ENCODE data around the gene WBP11.
A peak's percentile ranks its signal among the peaks of the same experiment; 100 is the strongest.

Gene WBP11

DNA sequence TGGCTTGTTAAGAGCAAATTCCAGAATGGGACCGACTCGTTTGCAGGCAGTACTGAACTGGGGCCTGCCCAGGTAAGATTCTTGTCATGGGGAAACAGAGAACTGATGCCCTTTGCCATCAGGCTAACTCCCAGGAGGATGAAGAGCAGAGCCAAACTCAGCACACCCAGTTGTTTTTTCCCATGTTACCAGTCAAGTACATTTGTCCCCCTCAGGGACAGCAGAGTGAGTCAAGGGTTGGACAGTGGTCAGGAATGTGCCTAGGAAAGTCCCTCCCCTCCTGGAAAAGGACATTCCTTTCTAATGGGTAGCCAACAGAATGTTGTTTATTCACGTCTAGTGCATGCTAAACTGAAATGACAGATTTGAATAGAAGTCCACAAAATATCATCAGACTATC lies 38.5 kb upstream of the WBP11 start:
- peak overlapping the region; percentile 21 for H3K27ac ChIP-seq (ENCODE audit: low read length)

GRCh38 chr12:14840616-14841015 lies 37.3 kb upstream of the WBP11 start:
- no peak overlapping the region for H3K27ac ChIP-seq (ENCODE audit: low read length)
- no peaks in the 10 kb centered on the region for H3K27me3 ChIP-seq (ENCODE audit: low read depth, low read length)
- peaks cover 0 to 4% of the 10 kb centered on the region in 2 donors for H3K36me3 ChIP-seq (ENCODE audit: control insufficient read depth in 1 of 2, insufficient read depth in 2 of 2, low read length in 2 of 2)
- H3K4me1 ChIP-seq (ENCODE audit: control insufficient read depth in 1 of 2, insufficient read depth in 2 of 2, low read length in 2 of 2), result peaks cover 0 to 20% of the 10 kb centered on the region in 2 donors
- no peaks in the 10 kb centered on the region for H3K9me3 ChIP-seq (ENCODE audit: control insufficient read depth in 1 of 2, low read length in 2 of 2)
- H3K4me3 ChIP-seq (ENCODE audit: low read depth in 1 of 2, low read length in 2 of 2), result no peak overlapping the region

More for the DNA sequence above, 38.5 kb upstream of the WBP11 start:
- Histone ChIP-seq H3K4me3 (ENCODE audit: low read depth in 1 of 2, low read length in 2 of 2) (no peak overlapping the region), H3K27me3 (ENCODE audit: low read depth, low read length) (no peaks in the 10 kb centered on the region), H3K4me1 (ENCODE audit: control insufficient read depth in 1 of 2, insufficient read depth in 2 of 2, low read length in 2 of 2) (peaks cover 0 to 23% of the 10 kb centered on the region in 2 donors), H3K36me3 (ENCODE audit: control insufficient read depth in 1 of 2, insufficient read depth in 2 of 2, low read length in 2 of 2) (no peaks in the 10 kb centered on the region), H3K9me3 (ENCODE audit: control insufficient read depth in 1 of 2, low read length in 2 of 2) (no peaks in the 10 kb centered on the region)

- no peaks in the 10 kb centered on the region for H3K9me3 ChIP-seq (ENCODE audit: control insufficient read depth in 1 of 2, low read length in 2 of 2)
- H3K27ac ChIP-seq (ENCODE audit: low read length), result no peak overlapping the region
- H3K36me3 ChIP-seq (ENCODE audit: control insufficient read depth in 1 of 2, insufficient read depth in 2 of 2, low read length in 2 of 2), result peaks cover 0 to 4% of the 10 kb centered on the region in 2 donors
- H3K4me1 ChIP-seq (ENCODE audit: control insufficient read depth in 1 of 2, insufficient read depth in 2 of 2, low read length in 2 of 2), result peaks cover 0 to 23% of the 10 kb centered on the region in 2 donors
- H3K4me3 ChIP-seq (ENCODE audit: low read depth in 1 of 2, low read length in 2 of 2), result no peak overlapping the region
- H3K27me3 ChIP-seq (ENCODE audit: low read depth, low read length), result no peaks in the 10 kb centered on the region
Measured at GRCh38 chr12:14839262-14839661, 36.0 kb upstream of the WBP11 start.

DNA sequence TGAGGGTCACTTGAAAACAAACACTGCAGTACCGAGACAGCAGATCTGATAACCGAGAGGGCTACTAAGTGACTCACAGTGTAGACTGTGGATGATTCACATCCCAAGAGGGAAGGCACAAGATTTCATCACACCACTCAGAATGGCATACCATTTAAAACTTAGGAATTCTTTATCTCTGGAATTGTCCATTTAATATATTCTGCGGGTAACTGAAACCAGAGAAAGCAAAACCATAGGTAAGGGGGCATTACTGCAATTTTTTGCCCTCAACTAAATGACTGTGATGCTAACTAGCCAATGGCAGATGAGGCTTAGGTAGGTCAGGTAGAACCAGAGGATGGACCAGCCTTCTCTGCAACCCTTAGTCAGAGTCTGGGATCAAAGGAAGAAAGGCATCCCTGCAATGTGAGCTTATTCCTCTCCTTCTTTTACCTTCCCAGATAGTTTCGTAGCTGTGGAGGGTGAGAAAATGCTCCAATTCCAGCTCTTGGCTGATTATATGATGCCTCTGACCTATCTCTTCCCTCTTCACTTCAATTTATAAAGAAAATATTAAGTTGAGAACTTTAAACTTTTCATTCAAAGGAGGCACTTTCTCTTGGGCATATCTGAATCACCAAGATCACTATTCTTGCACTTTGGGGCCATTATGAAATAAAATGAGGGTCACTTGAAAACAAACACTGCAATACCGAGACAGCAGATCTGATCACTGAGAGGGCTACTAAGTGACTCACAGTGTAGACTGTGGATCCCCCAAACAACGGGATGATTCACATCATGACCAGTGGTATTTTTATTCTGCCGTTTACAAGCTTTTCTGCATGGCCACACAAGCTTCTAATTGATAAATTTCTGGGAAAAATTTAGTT lies 33.3 kb upstream of the WBP11 start:
- Histone ChIP-seq H3K4me3 (ENCODE audit: low read depth in 1 of 2, low read length in 2 of 2) (no peak overlapping the region), H3K27ac (ENCODE audit: low read length) (no peak overlapping the region), H3K4me1 (ENCODE audit: control insufficient read depth in 1 of 2, insufficient read depth in 2 of 2, low read length in 2 of 2) (peaks cover 0 to 7% of the 10 kb centered on the region in 2 donors), H3K36me3 (ENCODE audit: control insufficient read depth in 1 of 2, insufficient read depth in 2 of 2, low read length in 2 of 2) (peaks cover 0 to 4% of the 10 kb centered on the region in 2 donors), H3K27me3 (ENCODE audit: low read depth, low read length) (no peaks in the 10 kb centered on the region), H3K9me3 (ENCODE audit: control insufficient read depth in 1 of 2, low read length in 2 of 2) (no peaks in the 10 kb centered on the region)

DNA sequence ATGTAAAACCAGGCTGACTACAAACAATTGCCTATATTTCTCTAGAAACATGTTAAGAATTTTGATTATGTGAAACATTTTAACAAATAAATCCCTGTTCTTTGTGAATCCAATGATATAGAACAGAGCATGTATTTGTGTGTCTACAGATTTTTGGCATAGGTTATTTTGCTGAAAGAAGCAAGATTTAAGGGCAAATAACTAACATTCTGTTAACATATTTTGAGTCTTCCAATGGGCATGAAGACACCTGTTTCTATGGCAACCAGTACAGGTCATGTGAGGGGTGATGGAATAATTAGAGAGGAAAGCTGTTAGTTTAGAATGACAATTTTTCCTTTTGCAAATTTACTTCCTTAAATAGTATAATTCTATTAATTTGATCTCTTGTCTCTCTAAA lies 31.2 kb upstream of the WBP11 start:
- Histone ChIP-seq H3K27me3 (ENCODE audit: low read depth, low read length) (no peaks in the 10 kb centered on the region), H3K4me3 (ENCODE audit: low read depth in 1 of 2, low read length in 2 of 2) (no peak overlapping the region), H3K4me1 (ENCODE audit: control insufficient read depth in 1 of 2, insufficient read depth in 2 of 2, low read length in 2 of 2) (peaks cover 0 to 5% of the 10 kb centered on the region in 2 donors), H3K27ac (ENCODE audit: low read length) (no peak overlapping the region), H3K36me3 (ENCODE audit: control insufficient read depth in 1 of 2, insufficient read depth in 2 of 2, low read length in 2 of 2) (peaks cover 0 to 4% of the 10 kb centered on the region in 2 donors), H3K9me3 (ENCODE audit: control insufficient read depth in 1 of 2, low read length in 2 of 2) (no peaks in the 10 kb centered on the region)

- Histone ChIP-seq H3K4me1 (ENCODE audit: control insufficient read depth in 1 of 2, insufficient read depth in 2 of 2, low read length in 2 of 2) (peaks cover 0 to 5% of the 10 kb centered on the region in 2 donors), H3K27me3 (ENCODE audit: low read depth, low read length) (no peaks in the 10 kb centered on the region), H3K36me3 (ENCODE audit: control insufficient read depth in 1 of 2, insufficient read depth in 2 of 2, low read length in 2 of 2) (peaks cover 0 to 4% of the 10 kb centered on the region in 2 donors), H3K4me3 (ENCODE audit: low read depth in 1 of 2, low read length in 2 of 2) (no peak overlapping the region), H3K9me3 (ENCODE audit: control insufficient read depth in 1 of 2, low read length in 2 of 2) (no peaks in the 10 kb centered on the region), H3K27ac (ENCODE audit: low read length) (no peak overlapping the region)
Measured at GRCh38 chr12:14833952-14834351, 30.7 kb upstream of the WBP11 start.

DNA sequence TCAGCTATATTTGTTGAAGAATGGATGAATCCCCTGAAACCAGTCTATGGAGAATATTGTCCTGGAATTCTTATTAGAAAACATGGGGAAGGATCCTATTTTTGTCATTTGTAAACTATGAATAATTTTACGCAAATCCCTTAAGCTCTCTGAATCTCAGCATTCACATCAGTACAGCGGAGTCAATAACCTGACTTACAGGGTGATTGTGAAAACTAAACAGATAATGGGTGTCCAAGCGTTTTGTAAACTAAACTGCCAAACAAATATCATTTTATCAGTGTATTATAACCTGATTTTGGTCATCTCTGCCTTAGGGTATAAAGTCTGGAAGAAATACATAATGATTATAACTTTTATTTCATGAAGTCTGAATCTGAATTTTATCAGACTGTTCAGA lies 30.1 kb upstream of the WBP11 start:
- no peak overlapping the region for H3K4me3 ChIP-seq (ENCODE audit: low read depth in 1 of 2, low read length in 2 of 2)
- peaks cover 0 to 4% of the 10 kb centered on the region in 2 donors for H3K36me3 ChIP-seq (ENCODE audit: control insufficient read depth in 1 of 2, insufficient read depth in 2 of 2, low read length in 2 of 2)
- no peaks in the 10 kb centered on the region for H3K27me3 ChIP-seq (ENCODE audit: low read depth, low read length)
- H3K4me1 ChIP-seq (ENCODE audit: control insufficient read depth in 1 of 2, insufficient read depth in 2 of 2, low read length in 2 of 2), result peaks cover 0 to 5% of the 10 kb centered on the region in 2 donors
- no peak overlapping the region for H3K27ac ChIP-seq (ENCODE audit: low read length)
- no peaks in the 10 kb centered on the region for H3K9me3 ChIP-seq (ENCODE audit: control insufficient read depth in 1 of 2, low read length in 2 of 2)

- no peak overlapping the region for H3K4me3 ChIP-seq (ENCODE audit: low read depth in 1 of 2, low read length in 2 of 2)
- H3K27ac ChIP-seq (ENCODE audit: low read length), result no peak overlapping the region
- H3K4me1 ChIP-seq (ENCODE audit: control insufficient read depth in 1 of 2, insufficient read depth in 2 of 2, low read length in 2 of 2), result no peaks in the 10 kb centered on the region
- no peaks in the 10 kb centered on the region for H3K36me3 ChIP-seq (ENCODE audit: control insufficient read depth in 1 of 2, insufficient read depth in 2 of 2, low read length in 2 of 2)
- H3K27me3 ChIP-seq (ENCODE audit: low read depth, low read length), result no peaks in the 10 kb centered on the region
- H3K9me3 ChIP-seq (ENCODE audit: control insufficient read depth in 1 of 2, low read length in 2 of 2), result no peaks in the 10 kb centered on the region
Measured at GRCh38 chr12:14828892-14829291, 25.6 kb upstream of the WBP11 start.

GRCh38 chr12:14827043-14827442 lies 23.8 kb upstream of the WBP11 start:
- Histone ChIP-seq H3K36me3 (ENCODE audit: control insufficient read depth in 1 of 2, insufficient read depth in 2 of 2, low read length in 2 of 2) (no peaks in the 10 kb centered on the region), H3K4me1 (ENCODE audit: control insufficient read depth in 1 of 2, insufficient read depth in 2 of 2, low read length in 2 of 2) (no peaks in the 10 kb centered on the region), H3K27ac (ENCODE audit: low read length) (no peak overlapping the region)

GRCh38 chr12:14826491-14826890 lies 23.2 kb upstream of the WBP11 start:
- Histone ChIP-seq H3K4me1 (ENCODE audit: control insufficient read depth in 1 of 2, insufficient read depth in 2 of 2, low read length in 2 of 2) (no peaks in the 10 kb centered on the region), H3K9me3 (ENCODE audit: control insufficient read depth in 1 of 2, low read length in 2 of 2) (no peaks in the 10 kb centered on the region), H3K4me3 (ENCODE audit: low read depth in 1 of 2, low read length in 2 of 2) (no peak overlapping the region), H3K36me3 (ENCODE audit: control insufficient read depth in 1 of 2, insufficient read depth in 2 of 2, low read length in 2 of 2) (no peaks in the 10 kb centered on the region), H3K27me3 (ENCODE audit: low read depth, low read length) (no peaks in the 10 kb centered on the region), H3K27ac (ENCODE audit: low read length) (no peak overlapping the region)

More at GRCh38 chr12:14827043-14827442, 23.8 kb upstream of the WBP11 start:
- no peaks in the 10 kb centered on the region for H3K9me3 ChIP-seq (ENCODE audit: control insufficient read depth in 1 of 2, low read length in 2 of 2)
- H3K27me3 ChIP-seq (ENCODE audit: low read depth, low read length), result no peaks in the 10 kb centered on the region
- no peak overlapping the region for H3K4me3 ChIP-seq (ENCODE audit: low read depth in 1 of 2, low read length in 2 of 2)

GRCh38 chr12:14825256-14825655 lies 22.0 kb upstream of the WBP11 start:
- Histone ChIP-seq H3K27ac (ENCODE audit: low read length) (no peak overlapping the region), H3K4me1 (ENCODE audit: control insufficient read depth in 1 of 2, insufficient read depth in 2 of 2, low read length in 2 of 2) (no peaks in the 10 kb centered on the region), H3K9me3 (ENCODE audit: control insufficient read depth in 1 of 2, low read length in 2 of 2) (no peaks in the 10 kb centered on the region), H3K4me3 (ENCODE audit: low read depth in 1 of 2, low read length in 2 of 2) (no peak overlapping the region), H3K36me3 (ENCODE audit: control insufficient read depth in 1 of 2, insufficient read depth in 2 of 2, low read length in 2 of 2) (no peaks in the 10 kb centered on the region), H3K27me3 (ENCODE audit: low read depth, low read length) (no peaks in the 10 kb centered on the region)

Measured in muscle layer of duodenum (tissue), 2 donors.